GM23338 (cell line): ENCODE results near the gene SH3BP5.

Experiments used
- CTCF ChIP-seq, 2 experiments: fragments of 200-600 bp in 1 of 2; sonication (generic) in 1 of 2; conservative IDR thresholded peaks; 2 replicates each; pipeline versions ENCODE4 v1.5.1 to v1.6.1; 2016 to 2017; ENCODE audit warnings: antibody characterized with exemption in 2 of 2, low read depth in 2 of 2, mild to moderate bottlenecking in 2 of 2, moderate library complexity in 1 of 2
- EZH2 ChIP-seq: fragments of 200-600 bp; sonication (generic); IDR thresholded peaks from one replicate; pipeline ENCODE4 v1.8.0; 2017; ENCODE audit warnings: antibody characterized with exemption, mild to moderate bottlenecking, low read depth; ENCODE audit not compliant: unreplicated experiment
- EZH2phosphoT487 ChIP-seq: fragments of 200-600 bp; sonication (generic); IDR thresholded peaks from one replicate; pipeline ENCODE4 v1.8.1; 2018; ENCODE audit warnings: antibody characterized with exemption; ENCODE audit not compliant: unreplicated experiment
- POLR2AphosphoS5 ChIP-seq: IDR thresholded peaks from 2 replicates; pipeline ENCODE4 v1.6.1; 2016; ENCODE audit warnings: antibody characterized with exemption, low read depth

DNA sequence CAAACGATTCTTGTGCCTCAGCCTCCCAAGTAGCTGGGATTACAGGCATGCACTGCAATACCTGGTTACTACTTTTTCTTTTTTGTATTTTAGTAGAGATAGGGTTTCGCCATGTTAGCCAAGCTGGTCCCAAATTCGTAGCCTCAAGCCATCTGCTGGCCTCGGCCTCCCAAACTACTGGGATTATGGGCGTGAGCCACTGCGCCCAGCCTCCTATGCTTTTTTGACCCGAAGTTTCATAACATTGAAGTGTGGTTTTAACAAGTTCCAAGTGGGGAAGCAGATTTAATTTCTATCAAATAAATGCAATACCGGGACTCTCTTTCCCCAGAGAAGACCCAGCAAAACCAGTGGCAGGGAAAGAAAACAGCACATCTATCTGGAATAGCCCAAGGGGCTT lies 13.7 kb downstream of the SH3BP5 start:
- TF ChIP-seq CTCF (conservative IDR thresholded peaks at IDR 0.05; ENCODE audit: low read depth in 2 of 2) (no peak), POLR2AphosphoS5 (no peak), EZH2phosphoT487 (no peak), EZH2 (no peak)
